HepG2 (cell line): ENCODE data around the gene CNNM1. TPM values are rescaled to one million over a fixed set of nuclear protein-coding genes. Genes with fewer than 3 reads are reported as not detected.
A peak's percentile ranks its signal among the peaks of the same experiment; 100 is the strongest.

Source experiments
- AKNA ChIP-seq: sonication (generic); formaldehyde crosslinking; IDR thresholded peaks from 2 replicates; pipeline ENCODE4 v1.4.0; 2020; ENCODE audit warnings: missing genetic modification reagents, borderline replicate concordance
- CEBPB ChIP-seq: IDR thresholded peaks from 2 replicates; pipeline ENCODE4 v1.6.1; 2011; ENCODE audit warnings: low read depth, low read length, improper control_type of control experiment, borderline replicate concordance
- CENPBD1 ChIP-seq: sonication (generic); formaldehyde crosslinking; IDR thresholded peaks from 2 replicates; pipeline ENCODE4 v1.8.0; 2022; ENCODE audit warnings: missing genetic modification reagents, low read depth, mild to moderate bottlenecking, borderline replicate concordance
- CERS6 ChIP-seq: sonication (generic); formaldehyde crosslinking; IDR thresholded peaks from 2 replicates; pipeline ENCODE4 v1.5.0; 2020; ENCODE audit warnings: missing genetic modification reagents
- GATA4 ChIP-seq: sonication (generic); IDR thresholded peaks from 2 replicates; pipeline ENCODE4 v1.6.1; 2016; ENCODE audit warnings: antibody characterized with exemption, low read depth, borderline replicate concordance
- GFI1 ChIP-seq: sonication (generic); formaldehyde crosslinking; IDR thresholded peaks from 2 replicates; pipeline ENCODE4 v1.5.0; 2020; ENCODE audit warnings: missing genetic modification reagents, mild to moderate bottlenecking, borderline replicate concordance
- IKZF5 ChIP-seq: IDR thresholded peaks from 2 replicates; pipeline ENCODE4 v1.6.1; 2018; ENCODE audit warnings: missing genetic modification reagents, mild to moderate bottlenecking, missing compliant biosample characterization
- IRF2 ChIP-seq: IDR thresholded peaks from 2 replicates; pipeline ENCODE4 v1.6.1; 2018; ENCODE audit warnings: missing genetic modification reagents, missing compliant biosample characterization
- NFIC ChIP-seq: IDR thresholded peaks from 2 replicates; pipeline ENCODE4 v1.6.1; 2012; ENCODE audit warnings: mild to moderate bottlenecking, low read length, inconsistent platforms
- NR1H2 ChIP-seq: sonication (generic); formaldehyde crosslinking; IDR thresholded peaks from 2 replicates; pipeline ENCODE4 v1.8.1; 2022; ENCODE audit warnings: low read depth, missing genetic modification reagents, borderline replicate concordance
- NR2F1 ChIP-seq, 2 experiments: fragments of 450-650 bp in 1 of 2; formaldehyde crosslinking in 1 of 2; IDR thresholded peaks; 2 replicates each; pipeline versions ENCODE4 v1.5.0 to v1.6.1; 2016 to 2020; ENCODE audit warnings: mild to moderate bottlenecking in 1 of 2, missing compliant biosample characterization in 1 of 2, missing genetic modification reagents in 1 of 2, moderate library complexity in 1 of 2
- PRPF4 ChIP-seq: fragments of 200-400 bp; formaldehyde crosslinking; IDR thresholded peaks from 2 replicates; pipeline ENCODE4 v1.6.1; 2016; ENCODE audit warnings: low read length, low read depth; ENCODE audit not compliant: poor library complexity, severe bottlenecking
- RAD51 ChIP-seq: fragments of 450-650 bp; IDR thresholded peaks from 2 replicates; pipeline ENCODE4 v1.6.1; 2016; ENCODE audit warnings: borderline replicate concordance
- SATB2 ChIP-seq: sonication (generic); formaldehyde crosslinking; IDR thresholded peaks from 2 replicates; pipeline ENCODE4 v1.5.0; 2020; ENCODE audit warnings: missing genetic modification reagents
- SP140L ChIP-seq: sonication (generic); formaldehyde crosslinking; IDR thresholded peaks from 2 replicates; pipeline ENCODE4 v1.4.0; 2020; ENCODE audit warnings: missing genetic modification reagents, borderline replicate concordance
- TBL1XR1 ChIP-seq: fragments of 150-350 bp; IDR thresholded peaks from 2 replicates; pipeline ENCODE4 v1.6.1; 2014; ENCODE audit warnings: borderline replicate concordance, low read length; ENCODE audit not compliant: partially characterized antibody
- TBX3 ChIP-seq: fragments of 450-650 bp; IDR thresholded peaks from 2 replicates; pipeline ENCODE4 v1.6.1; 2017; ENCODE audit warnings: antibody characterized with exemption, mild to moderate bottlenecking, inconsistent platforms, borderline replicate concordance
- TP53 ChIP-seq: sonication (generic); formaldehyde crosslinking; conservative IDR thresholded peaks from 2 replicates; pipeline ENCODE4 v1.4.0; 2020; ENCODE audit warnings: missing genetic modification reagents
- ZKSCAN8 ChIP-seq: IDR thresholded peaks from 2 replicates; pipeline ENCODE4 v1.6.1; 2016; ENCODE audit warnings: borderline replicate concordance, missing genetic modification reagents, missing compliant biosample characterization
- ZNF30 ChIP-seq: sonication (generic); formaldehyde crosslinking; IDR thresholded peaks from 2 replicates; pipeline ENCODE4 v1.5.0; 2020; ENCODE audit warnings: mild to moderate bottlenecking, missing genetic modification reagents
- ZNF501 ChIP-seq: sonication (generic); formaldehyde crosslinking; IDR thresholded peaks from 2 replicates; pipeline ENCODE4 v1.5.1; 2020; ENCODE audit warnings: mild to moderate bottlenecking, moderate library complexity, missing genetic modification reagents
- ZNF557 ChIP-seq: sonication (generic); formaldehyde crosslinking; IDR thresholded peaks from 2 replicates; pipeline ENCODE4 v1.4.0; 2020; ENCODE audit warnings: missing genetic modification reagents
- ZNF768 ChIP-seq: sonication (generic); formaldehyde crosslinking; IDR thresholded peaks from 2 replicates; pipeline ENCODE4 v1.4.0; 2020; ENCODE audit warnings: missing genetic modification reagents
- ZNF883 ChIP-seq: sonication (generic); formaldehyde crosslinking; IDR thresholded peaks from 2 replicates; pipeline ENCODE4 v1.5.1; 2020; ENCODE audit warnings: mild to moderate bottlenecking, missing genetic modification reagents; ENCODE audit errors: not compliant biosample characterization
- polyA plus RNA-seq, 8 experiments: library from polyadenylated mRNA; depleted of rRNA in 3 of 8; stranded (reverse) in 7 of 8; unstranded in 1 of 8; fragments of >200 nt; fragmentation: Illumina TruSeq in 4 of 8; extraction: Trizol in 4 of 8; gene quantifications; 2 replicates each; pipeline versions ENCODE4 v1.2.1 to v1.2.3, GENCODE V29; 2011 to 2016; ENCODE audit warnings: low read depth in 4 of 8, missing spikeins in 1 of 8, mixed read lengths in 1 of 8; ENCODE audit not compliant: insufficient read depth in 1 of 8
- total RNA-seq, 5 experiments: library from RNA; depleted of rRNA; stranded (reverse); fragments of >200 nt; fragmentation: Illumina TruSeq; extraction: Trizol; gene quantifications; 2 replicates each; pipeline ENCODE4 v1.2.3, GENCODE V29; 2016; ENCODE audit warnings: low read depth in 1 of 5

Gene CNNM1
- total and polyA plus RNA-seq, 2 of the 13 experiments (the other 11 are each of a cell fraction or from before 2014, with no cell fraction given), result 4.3 to 9.6 TPM

GRCh38 chr10:99389729-99390480, 60.7 kb downstream of the CNNM1 start (continued):
- no peak for TF ChIP-seq NR2F1 (CRISPR knock-in tag; IDR thresholded peaks at IDR 0.05)
- no peak for TF ChIP-seq CENPBD1 (CRISPR knock-in tag)
- no peak for TF ChIP-seq CEBPB
- TF ChIP-seq SP140L (CRISPR knock-in tag), result no peak
- no peak for TF ChIP-seq ZNF30 (CRISPR knock-in tag)
- no peak for TF ChIP-seq PRPF4
- TF ChIP-seq TP53 (CRISPR knock-in tag), result no peak
- TF ChIP-seq ZNF557 (CRISPR knock-in tag), result no peak
- TF ChIP-seq GFI1, result peak; percentile 57
- TF ChIP-seq ZNF501 (CRISPR knock-in tag), result no peak
- TF ChIP-seq GATA4, result no peak
- no peak for TF ChIP-seq ZNF883
- TF ChIP-seq TBX3, result no peak
- no peak for TF ChIP-seq ZKSCAN8
- no peak for TF ChIP-seq CERS6 (CRISPR knock-in tag)
- no peak for TF ChIP-seq ZNF768 (CRISPR knock-in tag)
- no peak for TF ChIP-seq SATB2
- TF ChIP-seq NFIC, result no peak
- no peak for TF ChIP-seq NR1H2 (CRISPR knock-in tag)
- no peak for TF ChIP-seq AKNA (CRISPR knock-in tag)
- no peak for TF ChIP-seq TBL1XR1
- TF ChIP-seq IRF2, result no peak
- TF ChIP-seq RAD51, result no peak
- no peak for TF ChIP-seq IKZF5 (CRISPR knock-in tag)
